Stimulated activated CD8-positive, alpha-beta memory T cell treated with anti-CD3 and anti-CD28 coated beads, Interleukin-15, amount 100 ng/mL, for 24 hours (primary cell): Measurements from ENCODE around the gene LRRC37B.
"Not testable (repeated sequence)": the region's sequence is repeated elsewhere in the genome, so short reads cannot be mapped to it uniquely, and the experiment has no call there.

Source experiments
- DNase-seq: peaks from one replicate; pipeline ENCODE4 v3.0.0-alpha.2; 2020; ENCODE audit warnings: low read depth

LRRC37B gene

DNA sequence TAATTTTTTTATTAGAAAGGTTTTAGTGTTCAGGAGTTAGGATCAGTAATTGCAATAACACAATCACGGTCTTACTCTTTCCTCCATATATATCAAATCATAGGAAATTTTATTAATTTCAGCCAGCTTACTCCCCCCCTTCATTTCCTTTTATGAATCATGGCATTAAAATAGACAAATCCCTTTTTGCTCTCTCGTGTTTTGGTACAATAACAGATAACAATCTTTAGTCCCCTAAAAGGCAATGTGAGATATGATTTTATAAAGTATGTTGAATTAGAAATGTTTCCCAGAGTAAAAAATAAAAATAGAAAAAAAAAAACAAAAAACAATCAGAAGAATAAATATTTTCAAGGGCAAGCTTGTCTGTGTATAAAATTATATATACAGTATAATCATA lies 92.5 kb downstream of the LRRC37B start:
- no peak for DNase-seq

DNA sequence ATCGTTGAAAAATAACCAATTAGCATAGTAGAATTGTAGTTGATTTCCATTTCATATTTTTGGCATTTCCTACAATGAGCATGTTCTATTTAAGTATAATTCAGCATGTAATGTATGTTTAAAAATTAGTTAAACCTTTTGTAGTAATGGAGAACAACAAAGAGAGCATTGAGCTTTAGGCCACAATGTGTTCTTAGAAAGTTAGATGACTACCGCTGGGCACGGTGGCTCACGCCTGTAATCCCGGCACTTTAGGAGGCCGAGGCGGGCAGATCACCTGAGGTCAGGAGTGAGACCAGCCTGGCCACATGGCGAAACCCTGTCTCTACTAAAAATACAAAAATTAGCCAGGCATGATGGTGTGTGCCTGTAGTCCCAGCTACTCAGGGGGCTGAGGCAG lies 93.1 kb downstream of the LRRC37B start:
- not testable (repeated sequence) for DNase-seq

DNA sequence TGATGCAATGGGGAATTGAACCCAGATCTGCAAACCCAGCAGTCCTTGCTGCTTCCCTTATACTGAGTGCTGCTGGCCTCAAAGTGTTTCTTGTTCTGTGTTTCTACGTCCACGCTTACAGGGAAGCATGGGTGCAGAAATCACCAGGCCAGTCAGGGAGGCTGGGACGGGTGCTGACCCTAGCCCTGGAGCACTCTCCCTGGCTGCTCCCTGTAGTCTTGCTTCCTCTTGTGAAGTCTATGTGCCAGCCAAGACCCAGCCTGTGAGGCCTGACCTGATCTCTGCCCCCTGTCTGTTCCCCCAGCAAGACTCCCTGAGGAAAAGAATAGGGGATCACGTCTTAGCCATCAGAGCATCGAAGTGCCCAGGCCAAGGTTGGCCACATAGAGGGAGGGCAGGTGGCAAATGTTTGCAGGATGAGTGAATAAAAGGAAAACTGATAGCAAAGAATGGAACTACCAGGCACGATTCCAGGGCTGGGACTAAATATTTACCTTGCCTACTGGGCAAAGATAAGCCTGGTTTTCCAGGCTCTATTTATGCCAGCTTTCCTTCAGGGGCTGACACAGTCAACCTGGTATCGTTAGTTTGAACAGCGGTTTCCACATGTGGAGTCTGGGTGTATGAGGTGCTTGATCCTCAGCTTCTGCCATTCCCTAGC lies 93.9 kb downstream of the LRRC37B start:
- no peak for DNase-seq

DNA sequence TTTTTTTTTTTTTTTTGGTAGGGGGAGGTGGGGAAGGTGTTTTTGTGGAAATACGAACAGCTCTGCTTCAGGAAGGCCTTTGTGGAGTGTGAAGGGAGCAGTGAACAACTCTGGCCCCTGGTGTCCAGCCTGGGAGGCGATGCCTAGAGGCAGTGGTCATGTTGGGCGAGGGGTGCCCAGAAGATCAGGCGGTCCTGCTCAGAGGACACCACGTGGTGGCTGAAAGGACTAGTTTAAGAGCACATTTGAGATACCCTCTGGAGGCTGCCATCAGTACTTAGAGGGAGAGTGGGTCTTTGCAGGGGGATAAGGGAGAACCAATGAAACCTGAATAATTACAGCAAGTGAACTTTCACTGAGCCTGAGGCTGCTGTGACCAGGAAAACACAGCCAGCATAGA lies 95.0 kb downstream of the LRRC37B start:
- no peak for DNase-seq

DNA sequence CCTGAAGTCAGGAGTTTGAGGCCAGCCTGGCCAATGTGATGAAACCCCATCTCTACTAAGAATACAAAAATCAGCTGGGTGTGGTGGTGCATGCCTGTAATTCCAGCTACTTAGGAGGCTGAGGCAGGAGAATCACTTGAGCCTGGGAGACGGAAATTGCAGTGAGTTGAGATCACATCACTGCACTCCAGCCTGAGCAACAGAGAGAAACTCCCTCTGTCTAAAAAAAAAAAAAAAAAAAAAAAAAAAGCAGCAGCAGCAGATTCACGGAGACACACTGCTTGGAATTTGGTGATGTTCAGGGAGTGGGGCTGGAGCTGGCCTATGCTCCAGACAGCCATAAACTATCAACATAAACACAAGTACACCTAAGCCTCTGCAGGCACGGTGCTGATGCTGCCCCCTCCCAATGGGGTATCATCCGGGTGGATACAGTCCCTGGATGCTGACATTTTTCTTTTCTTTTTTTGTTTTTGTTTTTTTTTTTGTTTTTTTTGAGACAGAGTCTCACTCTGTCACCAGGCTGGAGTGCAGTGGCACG lies 95.5 kb downstream of the LRRC37B start:
- DNase-seq = no peak
